IMR-90 (cell line): Measurements from ENCODE around the gene AKIRIN2. TPM values are rescaled to one million over a fixed set of nuclear protein-coding genes. Genes with fewer than 3 reads are reported as not detected.

Source experiments
- ATAC-seq: fragments of 200-7000 bp; cut with Tn5 transposase; 2 replicates; pipeline ENCODE4 v1.9.1; 2020; ENCODE audit warnings: low read depth, mild to moderate bottlenecking, moderate library complexity
- BruUV-seq: library from RNA; stranded (reverse); fragments of 400-500 nt; replicated peaks from 2 replicates; lab custom pipeline; 2021; lab: Mats Ljungman, UMichigan
- CTCF ChIA-PET: fragments of 300-600 bp; formaldehyde crosslinking; extraction: SDS; loops from one replicate; lab custom pipeline; 2021; ENCODE audit warnings: antibody characterized with exemption; lab: Yijun Ruan, JAX
- POLR2A ChIA-PET: fragments of 300-600 bp; sonication (Branson Sonifier 250); formaldehyde crosslinking; loops from one replicate; lab custom pipeline; 2022; ENCODE audit warnings: antibody characterized with exemption; ENCODE audit not compliant: unreplicated experiment; lab: Charles Lee
- DNase-seq: peaks from one replicate; pipeline ENCODE4 v3.0.0; 2013
- H2AFZ ChIP-seq: replicated peaks from 2 replicates; pipeline ENCODE3; 2013; ENCODE audit warnings: low read length, mild to moderate bottlenecking; ENCODE audit not compliant: poor library complexity
- H2AK5ac ChIP-seq: 2 replicates; pipeline ENCODE4 v1.6.1; 2013; ENCODE audit warnings: low read depth, low read length, inconsistent platforms
- H2AK9ac ChIP-seq: replicated peaks from 2 replicates; pipeline ENCODE3; 2013; ENCODE audit warnings: mild to moderate bottlenecking, low read depth, low read length, moderate library complexity; ENCODE audit not compliant: poor library complexity
- H2BK120ac ChIP-seq: 2 replicates; pipeline ENCODE4 v1.6.1; 2013; ENCODE audit warnings: low read depth, low read length, inconsistent platforms
- H2BK15ac ChIP-seq: 3 replicates; pipeline ENCODE4 v1.6.1; 2013; ENCODE audit warnings: low read depth, low read length, inconsistent platforms
- H2BK20ac ChIP-seq: 2 replicates; pipeline ENCODE4 v1.6.1; 2013; ENCODE audit warnings: low read depth, mild to moderate bottlenecking, inconsistent platforms, low read length, moderate library complexity
- H2BK5ac ChIP-seq: 2 replicates; pipeline ENCODE4 v1.6.1; 2013; ENCODE audit warnings: mild to moderate bottlenecking, low read depth, low read length, inconsistent platforms; ENCODE audit not compliant: poor library complexity, severe bottlenecking
- H3K14ac ChIP-seq: replicated peaks from 2 replicates; pipeline ENCODE4 v1.6.1; 2013; ENCODE audit warnings: low read depth, low read length, inconsistent platforms
- H3K18ac ChIP-seq: 2 replicates; pipeline ENCODE4 v1.6.1; 2013; ENCODE audit warnings: low read depth, low read length, control low read depth
- H3K23ac ChIP-seq: 2 replicates; pipeline ENCODE4 v1.6.1; 2013; ENCODE audit warnings: low read depth, low read length, inconsistent platforms
- H3K27ac ChIP-seq: 2 replicates; pipeline ENCODE4 v1.5.1; 2013; ENCODE audit warnings: mild to moderate bottlenecking, control low read depth, low read length; ENCODE audit not compliant: insufficient read depth
- H3K27me3 ChIP-seq: 2 replicates; pipeline ENCODE4 v1.6.1; 2013; ENCODE audit warnings: low read length; ENCODE audit not compliant: control insufficient read depth, insufficient read depth
- H3K36me3 ChIP-seq: 2 replicates; pipeline ENCODE4 v1.6.1; 2013; ENCODE audit warnings: low read length, mixed read lengths; ENCODE audit not compliant: control insufficient read depth, insufficient read depth
- H3K4ac ChIP-seq: 2 replicates; pipeline ENCODE4 v1.6.1; 2013; ENCODE audit warnings: low read depth, low read length, inconsistent platforms
- H3K4me1 ChIP-seq: 2 replicates; pipeline ENCODE4 v1.6.1; 2013; ENCODE audit warnings: low read length, mixed read lengths; ENCODE audit not compliant: control insufficient read depth, insufficient read depth
- H3K4me2 ChIP-seq: 2 replicates; pipeline ENCODE4 v1.6.1; 2013; ENCODE audit warnings: low read depth, mild to moderate bottlenecking, control low read depth, low read length, moderate library complexity
- H3K4me3 ChIP-seq: 2 replicates; pipeline ENCODE4 v1.5.1; 2013; ENCODE audit warnings: low read depth, mild to moderate bottlenecking, control low read depth, low read length, moderate library complexity; ENCODE audit not compliant: insufficient read depth
- H3K56ac ChIP-seq: 2 replicates; pipeline ENCODE4 v1.6.1; 2013; ENCODE audit warnings: low read length, inconsistent platforms; ENCODE audit not compliant: insufficient read depth; ENCODE audit errors: extremely low read depth
- H3K79me1 ChIP-seq, 2 experiments: 2 replicates each; pipeline ENCODE4 v1.6.1; 2013; ENCODE audit warnings: low read length in 2 of 2, inconsistent platforms in 1 of 2, low read depth in 1 of 2
- H3K9ac ChIP-seq: 2 replicates; pipeline ENCODE4 v1.6.1; 2013; ENCODE audit warnings: low read depth, low read length, control low read depth
- H3K9me1 ChIP-seq: 2 replicates; pipeline ENCODE4 v1.6.1; 2013; ENCODE audit warnings: low read length, inconsistent platforms; ENCODE audit not compliant: insufficient read depth
- H3K9me3 ChIP-seq: 2 replicates; pipeline ENCODE4 v1.6.1; 2013; ENCODE audit warnings: low read length; ENCODE audit not compliant: control insufficient read depth, insufficient read depth
- H4K20me1 ChIP-seq: 2 replicates; pipeline ENCODE4 v1.6.1; 2013; ENCODE audit warnings: low read length, inconsistent platforms; ENCODE audit not compliant: insufficient read depth
- H4K5ac ChIP-seq: 2 replicates; pipeline ENCODE4 v1.6.1; 2013; ENCODE audit warnings: mild to moderate bottlenecking, low read depth, low read length, control low read depth
- H4K8ac ChIP-seq, 2 experiments: 2 replicates each; pipeline ENCODE4 v1.6.1; 2013; ENCODE audit warnings: low read depth in 2 of 2, low read length in 2 of 2, control low read depth in 1 of 2, inconsistent platforms in 1 of 2
- H4K91ac ChIP-seq: 2 replicates; pipeline ENCODE4 v1.6.1; 2013; ENCODE audit warnings: low read depth, low read length, inconsistent platforms; ENCODE audit not compliant: insufficient read depth
- ELK1 ChIP-seq: fragments of 150-350 bp; IDR thresholded peaks from 2 replicates; pipeline ENCODE4 v1.6.1; 2016; ENCODE audit warnings: low read depth, mild to moderate bottlenecking, low read length, moderate library complexity, borderline replicate concordance
- MAFK ChIP-seq: IDR thresholded peaks from 2 replicates; pipeline ENCODE4 v1.6.1; 2012; ENCODE audit warnings: low read depth, low read length, improper control_type of control experiment
- NFE2L2 ChIP-seq: fragments of 150-350 bp; IDR thresholded peaks from 2 replicates; pipeline ENCODE4 v1.6.1; 2016; ENCODE audit warnings: low read depth, mild to moderate bottlenecking, low read length
- dilution Hi-C: fragments of 300-500 bp; cut with HindIII; formaldehyde crosslinking; loops from one replicate; pipeline ENCODE4 v1.14.3; 2018; ENCODE audit warnings: low sequenced_read_pairs; ENCODE audit not compliant: unreplicated experiment
- in situ Hi-C: fragments of 300-500 bp; cut with MboI; formaldehyde crosslinking; loops from 3 replicates; pipeline ENCODE4 v1.14.3; 2019; ENCODE audit warnings: low sequenced_read_pairs, inconsistent platforms, mixed read lengths
- intact Hi-C: fragments of 100-400 bp; cut with micrococcal nuclease; formaldehyde crosslinking; loops from 2 replicates; pipeline ENCODE4 v1.10.0; 2022
- polyA plus RNA-seq, 3 experiments: library from polyadenylated mRNA; depleted of rRNA; stranded (reverse); fragments of >200 nt; gene quantifications; 2 replicates each; pipeline ENCODE4 v1.2.3, GENCODE V29; 2012; ENCODE audit warnings: low replicate concordance in 1 of 3
- total RNA-seq: library from RNA; depleted of rRNA; stranded (reverse); fragments of >200 nt; gene quantifications from 2 replicates; pipeline ENCODE4 v1.2.3, GENCODE V29; 2012

AKIRIN2 gene
- total and polyA plus RNA-seq, 2 of the 4 experiments (the other 2 are of a cell fraction) = 7.9 to 26.6 TPM

- no peak overlapping the region for H2BK20ac ChIP-seq
- H3K9me3 ChIP-seq = no peaks in the 10 kb centered on the region
- no peak overlapping the region for H3K4ac ChIP-seq
- DNase-seq (no peak), ATAC-seq (no peak)
- peaks cover 40% of the 10 kb centered on the region for H3K36me3 ChIP-seq
- H3K79me1 ChIP-seq = peaks cover 11 to 33% of the 10 kb centered on the region in 2 experiments
- no peak overlapping the region for H3K23ac ChIP-seq
- H4K8ac ChIP-seq = no peak overlapping the region
- no peak overlapping the region; the same call in 1 of the 2 replicates for H3K27ac ChIP-seq
- H3K56ac ChIP-seq = no peak overlapping the region
- no peak overlapping the region for H3K9ac ChIP-seq
- no peaks in the 10 kb centered on the region for H3K27me3 ChIP-seq
- no peak overlapping the region for H3K14ac ChIP-seq
- H2BK5ac ChIP-seq = no peak overlapping the region
- no peaks in the 10 kb centered on the region for H3K9me1 ChIP-seq
- H4K20me1 ChIP-seq = peaks cover 3% of the 10 kb centered on the region; the same call in 1 of the 2 replicates
- no peak overlapping the region for H4K5ac ChIP-seq
- no peak overlapping the region for H3K4me2 ChIP-seq
- TF ChIP-seq NFE2L2 (peak; percentile 90), ELK1 (no peak), MAFK (peak; percentile 92)
- peaks cover 2% of the 10 kb centered on the region; the same call in 1 of the 2 replicates for H3K4me1 ChIP-seq
- dilution Hi-C loops = no loop called here
- no peak overlapping the region for H2AK5ac ChIP-seq
- no peak overlapping the region for H2BK15ac ChIP-seq
- no peak overlapping the region for H2AFZ ChIP-seq
- H2BK120ac ChIP-seq = no peak overlapping the region
- ChIA-PET CTCF (interaction anchor here (0.7 kb wide), 1 partner anchor 951 kb away, joined by 4 read pairs; no protein-coding TSS in a partner anchor), POLR2A (no interaction called here)
- intact Hi-C loops = no loop called here
- H3K18ac ChIP-seq = no peak overlapping the region
- no peak overlapping the region for H2AK9ac ChIP-seq
- no TSS peak for BruUV-seq
- no peak overlapping the region for H4K91ac ChIP-seq
- H3K4me3 ChIP-seq = no peak overlapping the region
- in situ Hi-C loops = no loop called here
Measured at GRCh38 chr6:87674290-87674689, 27.7 kb downstream of the AKIRIN2 start.
